Adrenal gland (tissue), 5 donors: ENCODE measurements around the gene CTAGE8.
"Not testable (repeated sequence)": the region's sequence is repeated elsewhere in the genome, so short reads cannot be mapped to it uniquely, and the experiment has no call there.

Experiments
- CTCF ChIP-seq, 6 experiments: fragments of 450-650 bp in 4 of 6; fragments of 200-600 bp in 2 of 6; sonication (generic) in 1 of 6; IDR thresholded peaks; 1 replicate in 5 of 6; 2 replicates in 1 of 6; pipeline versions ENCODE4 v1.5.1 to v1.8.0; 2016 to 2021; ENCODE audit warnings: antibody characterized with exemption in 6 of 6, mild to moderate bottlenecking in 2 of 6, moderate library complexity in 1 of 6
- POLR2A ChIP-seq, 2 donors: fragments of 450-650 bp; IDR thresholded peaks; one replicate each; pipeline ENCODE4 v1.6.1; 2017; ENCODE audit warnings: antibody characterized with exemption in 2 of 2, mild to moderate bottlenecking in 2 of 2, moderate library complexity in 1 of 2
- donor health status: DM: no; HTN: no; CAD: no.

GRCh38 chr7:144231027-144231426 is 38.1 kb downstream of the CTAGE8 start:
- not testable (repeated sequence) for TF ChIP-seq CTCF, POLR2A (IDR thresholded peaks at IDR 0.05)
